NCI-H1105 treated with DMSO at 0.1 percent for 48 hours (cell line): Measurements from ENCODE around the gene PHKA2.
"Not testable (repeated sequence)": the region's sequence is repeated elsewhere in the genome, so short reads cannot be mapped to it uniquely, and the experiment has no call there.

Experiments used
- DNase-seq: peaks from one replicate; lab custom pipeline; 2025; lab: John Stamatoyannopoulos, UW

Gene PHKA2

GRCh38 chrX:18983666-18984380 is at the start of gene PHKA2:
PHKA2 (minus strand) TSS chrX:18984114; CDS start chrX:18983932, 182 bp downstream.
- DNase-seq = peak; percentile 19

GRCh38 chrX:19030805-19031204 is 46.9 kb upstream of the PHKA2 start:
- DNase-seq = no peak

GRCh38 chrX:19028560-19028959 is 44.6 kb upstream of the PHKA2 start:
- no peak for DNase-seq

GRCh38 chrX:19024366-19024765 is 40.5 kb upstream of the PHKA2 start:
- no peak for DNase-seq

GRCh38 chrX:19019996-19020395 is 36.1 kb upstream of the PHKA2 start:
- DNase-seq = no peak

- DNase-seq = no peak
These were observed 33.4 kb upstream of the PHKA2 start for GRCh38 chrX:19017271-19017670.

GRCh38 chrX:19016614-19017013 is 32.7 kb upstream of the PHKA2 start:
- DNase-seq = not testable (repeated sequence)

GRCh38 chrX:19007868-19008267 is 24.0 kb upstream of the PHKA2 start:
- DNase-seq = no peak

GRCh38 chrX:19007011-19007410 is 23.1 kb upstream of the PHKA2 start:
- no peak for DNase-seq

GRCh38 chrX:19005909-19006308 is 22.0 kb upstream of the PHKA2 start:
- DNase-seq = no peak

- no peak for DNase-seq
These were observed 19.8 kb upstream of the PHKA2 start for GRCh38 chrX:19003756-19004155.

- no peak for DNase-seq
These were observed 14.7 kb upstream of the PHKA2 start for GRCh38 chrX:18998653-18999052.

- no peak for DNase-seq
These were observed 14.0 kb upstream of the PHKA2 start for GRCh38 chrX:18997916-18998315.

- no peak for DNase-seq
These were observed 12.6 kb upstream of the PHKA2 start for GRCh38 chrX:18996536-18996935.

- no peak for DNase-seq
These were observed 11.3 kb upstream of the PHKA2 start for GRCh38 chrX:18995221-18995620.

- no peak for DNase-seq
These were observed 10.8 kb upstream of the PHKA2 start for GRCh38 chrX:18994713-18995112.

GRCh38 chrX:18992829-18993228 is 8.9 kb upstream of the PHKA2 start:
- no peak for DNase-seq

GRCh38 chrX:18985186-18985435 is 1.2 kb upstream of the PHKA2 start:
- no peak for DNase-seq

GRCh38 chrX:18984381-18985185 is 669 bp upstream of the PHKA2 start:
- peak; percentile 73 for DNase-seq

- no peak for DNase-seq
These were observed 2.6 kb downstream of the PHKA2 start for GRCh38 chrX:18981124-18981807.

GRCh38 chrX:18980262-18980661 is 3.7 kb downstream of the PHKA2 start:
- DNase-seq = not testable (repeated sequence)

- no peak for DNase-seq
These were observed 8.9 kb downstream of the PHKA2 start for GRCh38 chrX:18974993-18975392.

GRCh38 chrX:18973527-18974192 is 10.3 kb downstream of the PHKA2 start:
- DNase-seq = peak; percentile 17
